Glutamatergic neuron (in vitro differentiated cells): ENCODE measurements around the gene MTG1. TPM values are rescaled to one million over a fixed set of nuclear protein-coding genes. Genes with fewer than 3 reads are reported as not detected.

Experiments
- DNase-seq: peaks from one replicate; pipeline ENCODE4 v3.0.0; 2022
- H3K27ac Mint-ChIP-seq: one replicate; pipeline ENCODE4 v1.8.0; 2020; ENCODE audit warnings: mild to moderate bottlenecking, mixed read lengths, inconsistent platforms; ENCODE audit not compliant: unreplicated experiment
- H3K27me3 Mint-ChIP-seq: one replicate; pipeline ENCODE4 v1.8.0; 2020; ENCODE audit warnings: mild to moderate bottlenecking, moderate library complexity, mixed read lengths, inconsistent platforms; ENCODE audit not compliant: unreplicated experiment
- H3K36me3 Mint-ChIP-seq: one replicate; pipeline ENCODE4 v1.8.0; 2020; ENCODE audit warnings: mild to moderate bottlenecking, mixed read lengths, inconsistent platforms; ENCODE audit not compliant: unreplicated experiment
- H3K4me1 Mint-ChIP-seq: one replicate; pipeline ENCODE4 v1.8.0; 2020; ENCODE audit warnings: mild to moderate bottlenecking, low read depth, mixed read lengths, inconsistent platforms; ENCODE audit not compliant: unreplicated experiment
- H3K4me3 Mint-ChIP-seq: one replicate; pipeline ENCODE4 v1.8.0; 2020; ENCODE audit warnings: mild to moderate bottlenecking, mixed read lengths, inconsistent platforms; ENCODE audit not compliant: unreplicated experiment
- H3K9me3 Mint-ChIP-seq: one replicate; pipeline ENCODE4 v1.8.0; 2020; ENCODE audit warnings: mild to moderate bottlenecking, moderate library complexity, mixed read lengths, inconsistent platforms; ENCODE audit not compliant: unreplicated experiment
- total RNA-seq: library from RNA; stranded (reverse); fragmentation: NEBNext Ultra II Directional; extraction: Animal tissue kit (Norgen Biotek cat#: 25700); gene quantifications from one replicate; pipeline ENCODE4 v1.2.1, GENCODE V29; 2021; ENCODE audit not compliant: unreplicated experiment
- TF ChIP-seq, protein P1 (sequence below): fragments of 200-600 bp; sonication (generic); IDR thresholded peaks from one replicate; pipeline ENCODE4 v1.5.0; 2021; ENCODE audit not compliant: partially characterized antibody, unreplicated experiment

MTG1 gene
- total RNA-seq, 1 donor from 2014 or later = 76.4 TPM

DNA sequence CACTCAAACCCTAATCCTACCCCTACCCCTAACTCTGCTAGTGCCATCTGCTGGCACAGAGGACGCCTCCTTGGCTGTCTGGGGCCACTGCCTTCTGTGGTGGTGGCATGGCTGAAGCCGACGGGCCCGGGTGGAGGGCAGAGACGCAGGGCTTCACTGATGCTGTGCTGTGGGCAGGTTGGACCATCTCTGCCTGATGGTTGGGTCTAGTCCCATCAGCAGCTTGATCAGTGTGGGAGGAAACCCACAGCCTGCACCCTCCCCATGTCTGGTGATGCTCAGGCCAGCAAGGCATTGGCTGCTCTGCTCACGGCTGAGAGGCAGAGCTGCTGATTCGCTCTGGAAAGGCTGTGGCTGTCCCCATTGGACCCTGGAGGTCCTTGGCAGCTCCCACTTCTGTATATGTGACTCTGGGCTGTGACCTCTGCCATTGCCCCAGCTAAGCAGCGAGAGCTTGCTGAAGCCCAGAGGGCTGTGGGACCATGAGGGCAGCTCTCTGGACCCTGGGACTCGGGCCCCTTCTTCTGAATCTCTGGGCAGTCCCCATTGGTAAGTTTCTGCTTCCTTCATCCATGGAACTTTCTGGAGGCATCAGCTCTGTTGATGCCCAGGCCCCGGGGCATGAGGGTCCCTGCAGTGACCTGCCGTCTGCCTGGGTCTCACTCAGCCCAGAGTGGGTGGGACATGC is 59.7 kb downstream of the MTG1 start, which contains the start of gene SCART1:
Gene SCART1, plus strand, starts transcription at position 430 of the 688 bp plus-strand sequence. Its CDS starts 53 bp downstream, at position 483.
- Mint-ChIP-seq H3K4me1 (no peaks in the 10 kb centered on the region), H3K27me3 (peaks cover under 1% of the 10 kb centered on the region), H3K27ac (no peak within 1 kb of the TSS), H3K4me3 (no peak within 1 kb of the TSS), H3K36me3 (peaks cover 5% of the 10 kb centered on the region), H3K9me3 (peaks cover 7% of the 10 kb centered on the region)
- TF ChIP-seq, protein P1, sequence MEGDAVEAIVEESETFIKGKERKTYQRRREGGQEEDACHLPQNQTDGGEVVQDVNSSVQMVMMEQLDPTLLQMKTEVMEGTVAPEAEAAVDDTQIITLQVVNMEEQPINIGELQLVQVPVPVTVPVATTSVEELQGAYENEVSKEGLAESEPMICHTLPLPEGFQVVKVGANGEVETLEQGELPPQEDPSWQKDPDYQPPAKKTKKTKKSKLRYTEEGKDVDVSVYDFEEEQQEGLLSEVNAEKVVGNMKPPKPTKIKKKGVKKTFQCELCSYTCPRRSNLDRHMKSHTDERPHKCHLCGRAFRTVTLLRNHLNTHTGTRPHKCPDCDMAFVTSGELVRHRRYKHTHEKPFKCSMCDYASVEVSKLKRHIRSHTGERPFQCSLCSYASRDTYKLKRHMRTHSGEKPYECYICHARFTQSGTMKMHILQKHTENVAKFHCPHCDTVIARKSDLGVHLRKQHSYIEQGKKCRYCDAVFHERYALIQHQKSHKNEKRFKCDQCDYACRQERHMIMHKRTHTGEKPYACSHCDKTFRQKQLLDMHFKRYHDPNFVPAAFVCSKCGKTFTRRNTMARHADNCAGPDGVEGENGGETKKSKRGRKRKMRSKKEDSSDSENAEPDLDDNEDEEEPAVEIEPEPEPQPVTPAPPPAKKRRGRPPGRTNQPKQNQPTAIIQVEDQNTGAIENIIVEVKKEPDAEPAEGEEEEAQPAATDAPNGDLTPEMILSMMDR = no peak
- DNase-seq = no peak

DNA sequence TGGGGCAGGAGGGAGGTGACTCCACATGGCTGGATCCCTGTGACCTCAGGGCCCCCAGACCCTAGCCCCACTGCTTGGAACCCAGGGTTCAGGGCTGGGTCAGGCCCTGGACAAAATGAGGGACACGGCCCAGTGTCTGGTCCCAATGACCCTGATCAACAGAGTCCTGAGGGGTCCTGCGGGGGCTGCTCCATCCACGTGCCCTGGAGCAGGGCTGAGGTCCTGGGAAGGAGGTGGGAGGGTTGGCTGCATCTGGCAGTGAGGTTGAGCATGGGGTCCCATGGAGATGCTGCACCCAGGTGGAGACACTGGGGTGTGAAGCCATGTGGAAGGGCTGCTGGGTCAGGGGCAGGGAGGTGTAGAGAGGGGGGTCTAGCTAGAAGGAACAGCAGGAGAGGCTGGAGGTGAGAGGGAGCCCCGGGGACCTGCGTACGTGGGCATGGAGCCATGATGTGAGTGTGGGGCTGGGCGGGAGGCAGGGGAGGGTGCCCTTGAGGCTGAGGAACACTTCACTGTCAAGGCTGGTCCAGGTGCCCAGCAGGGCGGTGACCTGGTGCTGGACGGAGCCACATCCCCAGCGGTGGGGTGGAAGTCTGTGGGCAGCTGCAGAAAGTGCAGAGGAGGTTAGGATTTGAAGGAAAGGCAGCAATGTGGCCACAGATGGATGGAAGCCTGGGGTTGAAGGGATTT is 60.4 kb downstream of the MTG1 start:
- Mint-ChIP-seq H3K36me3 (peaks cover 5% of the 10 kb centered on the region), H3K27ac (no peak overlapping the region), H3K4me1 (no peaks in the 10 kb centered on the region), H3K9me3 (peaks cover 7% of the 10 kb centered on the region), H3K4me3 (no peak overlapping the region), H3K27me3 (no peaks in the 10 kb centered on the region)
- TF ChIP-seq, protein P1 = no peak
- DNase-seq = no peak

DNA sequence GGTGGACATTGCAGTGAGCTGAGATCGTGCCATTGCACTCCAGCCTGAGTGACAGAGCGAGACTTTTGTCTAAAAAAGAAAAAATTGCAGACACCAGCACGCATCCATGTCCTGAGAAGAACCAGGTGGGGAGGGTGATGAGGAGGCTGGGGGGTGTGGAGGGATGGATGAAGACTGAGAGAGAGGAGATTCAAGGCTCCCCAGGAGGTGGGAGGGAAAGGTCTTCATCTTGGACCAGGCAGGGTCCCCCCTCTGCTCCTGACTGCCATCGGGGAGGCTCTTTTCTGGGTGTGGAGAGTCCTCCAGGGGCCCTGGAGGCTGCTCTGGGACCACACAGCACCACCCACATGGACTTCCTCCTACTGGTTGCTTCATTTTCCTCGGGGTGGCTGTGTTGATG is 61.2 kb downstream of the MTG1 start:
- Mint-ChIP-seq H3K4me3 (no peak overlapping the region), H3K27ac (no peak overlapping the region), H3K4me1 (no peaks in the 10 kb centered on the region), H3K27me3 (peaks cover 1% of the 10 kb centered on the region), H3K36me3 (peaks cover 5% of the 10 kb centered on the region), H3K9me3 (peaks cover 7% of the 10 kb centered on the region)
- DNase-seq = no peak
- TF ChIP-seq, protein P1 = no peak

DNA sequence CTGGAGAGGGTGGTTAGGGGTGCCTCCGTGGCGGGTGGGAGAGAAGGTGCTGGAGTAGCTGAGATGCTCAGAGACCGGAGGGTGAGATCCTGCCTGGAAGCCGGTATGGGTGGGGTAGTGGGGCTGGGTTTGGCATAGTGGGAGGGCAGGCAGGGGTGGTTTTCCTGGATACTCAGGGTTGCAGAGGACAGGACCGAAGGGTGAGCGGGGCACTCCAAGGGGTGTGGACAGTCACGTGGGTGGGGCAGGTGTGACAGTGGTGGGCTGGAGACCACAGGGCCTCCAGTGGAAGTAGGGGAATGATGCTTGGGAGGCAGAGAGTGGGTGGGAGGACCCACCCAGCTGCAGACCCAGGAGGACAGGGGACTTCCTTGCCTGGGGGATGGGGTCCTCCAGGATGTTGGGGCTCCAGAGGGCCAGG is 61.7 kb downstream of the MTG1 start:
- no peak overlapping the region for H3K27ac Mint-ChIP-seq
- H3K9me3 Mint-ChIP-seq = peaks cover 7% of the 10 kb centered on the region
- H3K4me1 Mint-ChIP-seq = no peaks in the 10 kb centered on the region
- H3K4me3 Mint-ChIP-seq = no peak overlapping the region
- H3K36me3 Mint-ChIP-seq = peaks cover 5% of the 10 kb centered on the region
- TF ChIP-seq, protein P1 = no peak
- DNase-seq = no peak
- H3K27me3 Mint-ChIP-seq = peaks cover 2% of the 10 kb centered on the region
